ENCODE results near the gene RPS6KL1.
A peak's percentile ranks its signal among the peaks of the same experiment; 100 is the strongest.

The RPS6KL1 gene

DNA sequence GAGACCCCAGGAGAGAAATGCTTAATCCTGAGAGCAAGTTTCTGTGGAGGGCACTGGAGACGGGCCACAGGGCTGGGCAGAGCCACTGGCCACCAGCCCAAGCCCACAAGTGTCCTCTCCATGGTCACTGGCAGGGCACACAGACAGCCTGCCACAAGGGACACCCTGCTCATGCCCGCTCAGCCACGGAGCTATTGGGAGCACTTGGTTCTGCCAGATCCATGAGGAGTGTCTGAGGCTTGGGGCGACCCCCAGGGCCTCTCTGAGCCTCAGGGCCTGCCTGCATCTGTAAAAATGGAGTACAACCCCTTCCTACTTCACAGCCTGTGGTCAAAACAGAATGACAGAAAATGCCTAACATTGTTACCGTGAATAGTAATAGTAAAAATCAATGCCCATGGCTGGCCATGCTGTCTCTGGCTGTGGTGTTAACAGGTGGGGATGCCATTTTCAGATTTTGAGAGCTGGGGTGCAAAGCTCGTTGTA, 29.2 kb upstream of the RPS6KL1 start:
- FAIRE-seq = no peak

GRCh38 chr14:74951443-74952179, 28.6 kb upstream of the RPS6KL1 start:
- FAIRE-seq (no peak), DNase-seq (ENCODE audit: insufficient read length, low spot score) (no peak)

More for the DNA sequence above, 29.2 kb upstream of the RPS6KL1 start:
- no peak for DNase-seq (ENCODE audit: insufficient read length, low spot score)

DNA sequence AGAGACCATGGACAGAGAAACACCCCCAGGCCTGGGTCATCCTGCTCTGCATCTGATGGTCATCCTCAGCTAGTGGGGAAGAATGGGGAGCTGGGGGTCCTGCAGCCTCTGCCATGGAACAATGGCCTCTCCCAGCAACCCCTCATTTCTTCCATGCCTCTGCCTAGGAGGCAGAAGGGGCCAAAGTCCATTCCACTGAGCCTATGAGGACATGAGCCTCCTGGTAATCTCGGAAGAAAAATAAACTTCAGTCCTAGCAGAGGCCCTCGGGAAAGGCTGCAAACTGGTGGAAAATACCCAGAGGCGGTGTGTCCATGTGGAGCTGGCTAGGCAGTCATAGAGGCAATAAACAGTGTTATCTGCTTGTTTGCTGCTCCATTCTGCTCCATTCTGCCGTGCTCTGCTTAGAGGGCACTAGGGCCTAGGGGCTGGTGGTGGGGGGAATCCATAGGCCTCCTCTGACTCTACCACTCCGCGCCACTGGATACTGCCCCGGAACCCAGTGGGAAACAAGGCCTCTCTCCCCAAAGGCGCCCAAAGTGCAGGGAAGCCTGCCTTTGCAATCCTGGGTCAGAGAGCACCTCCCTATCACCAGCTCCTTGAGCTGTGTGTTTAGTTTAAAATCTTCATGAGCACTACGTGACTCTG, 27.9 kb upstream of the RPS6KL1 start:
- DNase-seq (ENCODE audit: insufficient read length, low spot score) (no peak), FAIRE-seq (no peak)

DNA sequence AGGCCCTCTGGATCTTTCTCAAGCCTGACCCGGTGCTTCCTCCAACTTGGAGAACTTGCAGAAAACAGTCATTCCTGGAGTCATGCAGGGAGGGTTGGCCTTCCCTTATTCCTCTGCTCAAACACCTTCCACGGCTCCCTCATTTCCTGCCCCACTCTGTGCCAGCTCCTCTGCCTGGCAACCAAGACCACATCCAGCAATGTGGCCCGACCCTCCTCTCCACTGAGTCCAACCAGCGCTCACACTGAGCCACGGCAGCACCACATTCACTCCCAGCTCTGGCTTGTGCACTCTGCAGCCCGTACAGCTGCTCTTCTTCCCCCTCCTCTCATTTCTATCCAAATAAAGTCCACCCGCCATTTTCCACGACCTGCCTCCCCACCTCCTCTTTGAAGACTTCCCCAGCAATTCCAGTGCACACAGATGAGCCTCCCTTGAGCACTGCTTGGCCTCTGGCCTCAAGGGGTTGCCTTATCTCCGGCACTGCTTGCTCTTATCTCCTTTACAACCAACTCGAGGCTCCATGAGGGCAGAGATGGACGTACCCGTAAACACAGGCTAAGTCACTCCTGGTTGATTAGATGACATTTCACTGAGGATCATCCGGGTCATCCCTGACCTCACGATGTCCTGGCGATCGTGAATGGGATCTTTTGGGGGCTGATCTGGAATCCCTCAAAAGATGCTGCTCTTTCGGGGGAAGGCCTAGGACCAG, 27.0 kb upstream of the RPS6KL1 start:
- no peak for FAIRE-seq
- no peak for DNase-seq (ENCODE audit: insufficient read length, low spot score)

DNA sequence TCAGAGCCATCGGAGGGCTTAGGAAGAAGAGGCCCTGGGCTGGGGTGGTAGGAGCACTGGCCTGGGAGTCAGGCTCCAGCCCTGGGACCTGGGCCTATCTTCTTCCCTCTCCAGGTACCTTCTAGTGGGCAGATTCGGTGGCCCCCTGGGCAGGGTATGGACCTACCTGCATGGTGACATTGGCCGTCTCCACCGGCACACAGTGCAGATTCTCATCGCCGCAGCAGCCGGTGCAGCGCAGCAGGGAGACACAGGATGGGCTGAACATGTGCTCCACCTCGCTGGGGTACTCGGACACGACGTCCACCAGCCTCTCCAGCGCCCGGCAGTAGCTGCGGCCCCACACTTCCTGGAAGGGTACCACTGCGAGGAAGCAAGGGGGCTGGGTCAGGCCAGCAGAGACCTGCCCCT, 26.1 kb upstream of the RPS6KL1 start:
- no peak for FAIRE-seq
- DNase-seq (ENCODE audit: insufficient read length, low spot score) = no peak

- DNase-seq (ENCODE audit: insufficient read length, low spot score) (no peak), FAIRE-seq (no peak)
Observed at GRCh38 chr14:74948228-74949175, 25.4 kb upstream of the RPS6KL1 start.

GRCh38 chr14:74947353-74948227, 24.5 kb upstream of the RPS6KL1 start:
- FAIRE-seq = no peak
- no peak for DNase-seq (ENCODE audit: insufficient read length, low spot score)

DNA sequence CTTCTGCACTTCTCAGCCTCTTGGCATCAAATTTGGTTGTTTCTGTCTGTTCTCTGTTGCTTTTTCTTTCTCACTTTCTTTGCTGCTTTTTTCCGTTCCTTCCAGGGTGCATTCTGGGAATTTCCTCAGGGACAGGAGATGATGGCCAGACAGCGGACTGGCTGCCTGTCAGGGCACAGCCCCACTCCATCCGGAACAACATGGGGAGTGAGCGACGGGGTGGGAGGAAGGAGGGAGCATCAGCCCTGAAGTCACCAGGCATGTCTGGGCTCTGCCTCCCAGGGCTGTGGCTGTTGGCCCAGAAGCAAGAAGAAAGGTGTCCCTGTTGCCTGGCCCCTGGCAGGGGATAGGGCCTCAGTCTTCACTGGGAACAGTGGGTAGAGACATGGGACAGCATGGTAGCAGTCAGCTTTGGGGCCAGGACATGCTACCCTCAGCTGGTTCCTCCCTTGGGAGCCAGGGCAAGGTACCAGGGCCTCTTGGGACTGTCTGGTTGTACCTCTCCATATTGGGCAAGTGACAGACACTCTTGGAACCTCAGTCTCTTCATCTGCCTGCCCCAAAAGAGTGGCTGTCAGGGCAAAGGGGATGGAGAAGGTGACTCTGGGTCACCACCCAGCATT, 23.7 kb upstream of the RPS6KL1 start:
- DNase-seq (ENCODE audit: insufficient read length, low spot score) = no peak
- no peak for FAIRE-seq

GRCh38 chr14:74945852-74946658, 23.0 kb upstream of the RPS6KL1 start:
- DNase-seq (ENCODE audit: insufficient read length, low spot score) (peak; percentile 91), FAIRE-seq (peak; percentile 91)

DNA sequence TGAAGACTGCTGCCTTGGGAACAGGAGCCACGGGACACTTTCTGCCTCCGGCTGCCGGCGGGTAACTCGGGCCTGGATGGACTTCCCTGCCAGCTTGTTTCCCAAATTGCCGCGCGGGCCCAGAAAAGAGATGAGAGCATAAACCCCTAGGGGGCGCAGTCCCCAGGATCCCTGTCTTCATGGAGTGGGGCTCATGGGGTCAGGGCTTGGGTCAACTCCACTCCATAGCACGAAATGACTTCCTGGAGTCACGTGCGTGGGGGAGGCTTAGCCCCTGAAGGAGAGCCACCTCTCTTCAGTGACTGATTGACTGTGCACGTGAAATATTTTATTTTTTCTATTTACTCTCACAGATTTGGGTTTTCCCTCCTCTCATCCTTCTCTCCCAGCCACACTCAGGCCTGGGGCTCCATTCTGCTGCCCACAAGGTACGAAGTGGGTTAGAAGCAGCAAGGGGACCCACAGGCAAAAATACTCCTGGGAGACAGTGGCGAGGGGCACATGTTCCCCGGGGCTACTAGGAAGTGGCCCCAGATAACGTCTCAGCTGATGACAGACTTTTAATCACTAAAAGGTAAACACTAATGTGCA, 22.3 kb upstream of the RPS6KL1 start:
- no peak for FAIRE-seq
- no peak for DNase-seq (ENCODE audit: insufficient read length, low spot score)

DNA sequence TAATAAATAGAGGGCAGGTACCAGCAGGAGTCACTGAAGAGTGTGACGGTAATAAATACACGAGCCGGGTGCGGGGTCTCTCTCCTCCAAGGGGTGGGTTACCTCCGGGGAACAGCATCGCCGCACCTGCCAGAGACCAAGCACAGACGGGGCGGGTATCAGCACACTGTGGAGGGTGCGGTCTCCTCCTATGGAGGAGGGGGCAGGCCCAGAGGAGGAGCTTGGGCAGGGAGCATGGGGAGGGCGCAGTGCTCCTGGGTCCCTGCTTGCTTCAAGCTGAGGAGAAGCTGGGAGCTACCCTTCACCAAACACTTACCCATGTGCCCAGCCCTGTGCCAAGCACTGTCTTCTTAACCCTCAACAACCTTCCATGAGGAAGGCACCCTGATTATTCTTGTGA, 19.5 kb upstream of the RPS6KL1 start:
- no peak for FAIRE-seq
- DNase-seq (ENCODE audit: insufficient read length, low spot score) = no peak

GRCh38 chr14:74942181-74942580, 19.1 kb upstream of the RPS6KL1 start:
- no peak for DNase-seq (ENCODE audit: insufficient read length, low spot score)
- FAIRE-seq = no peak

GRCh38 chr14:74941676-74942097, 18.6 kb upstream of the RPS6KL1 start:
- FAIRE-seq (peak; percentile 94), DNase-seq (ENCODE audit: insufficient read length, low spot score) (peak; percentile 60)

GRCh38 chr14:74940956-74941565, 18.0 kb upstream of the RPS6KL1 start:
- no peak for DNase-seq (ENCODE audit: insufficient read length, low spot score)
- no peak for FAIRE-seq

DNA sequence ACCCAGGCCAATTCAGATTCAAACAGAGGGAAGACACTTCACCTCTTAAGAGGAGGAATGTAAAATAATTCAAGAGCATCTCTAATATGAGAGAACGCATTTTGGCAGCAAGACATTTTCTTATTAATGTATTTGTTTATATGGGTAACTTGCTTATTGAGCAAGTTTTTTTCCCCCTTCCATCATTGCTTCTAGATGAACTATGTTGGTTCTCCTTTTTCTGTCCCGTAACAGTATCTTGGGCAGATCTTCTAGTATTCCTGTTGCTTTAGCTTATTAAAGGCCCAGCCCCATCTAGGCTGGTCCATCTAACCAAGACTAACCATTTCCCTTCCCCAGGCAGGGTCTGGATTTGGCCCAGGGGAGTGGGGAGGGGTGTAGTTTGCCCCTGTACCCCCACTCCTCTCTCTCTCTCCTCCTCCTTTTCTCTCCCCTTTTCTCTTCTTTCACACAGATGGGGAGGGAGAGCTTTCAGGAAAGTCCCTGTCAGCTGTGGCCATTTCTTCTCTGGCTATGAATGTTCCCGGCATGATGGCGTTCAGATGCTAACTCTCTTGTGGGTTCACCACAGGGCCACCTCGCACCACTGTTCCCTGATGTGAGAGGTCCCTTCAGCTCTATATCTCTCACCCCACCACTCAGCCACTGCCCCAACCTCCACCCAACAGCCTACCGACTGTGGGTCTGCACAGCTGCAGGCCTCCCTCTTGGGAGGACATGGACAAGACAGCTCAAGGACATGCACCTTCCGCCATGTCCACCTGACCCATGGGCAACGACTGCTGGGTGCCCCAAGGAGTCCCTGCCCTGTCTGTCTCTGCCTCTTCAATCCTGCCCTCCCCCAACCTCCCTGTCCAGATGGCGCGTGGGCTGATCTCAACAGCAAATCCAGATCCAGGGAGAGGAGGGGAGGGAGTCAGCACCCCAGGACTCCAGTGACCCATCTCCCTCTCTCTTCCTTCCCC, 15.8 kb upstream of the RPS6KL1 start:
- DNase-seq (ENCODE audit: insufficient read length, low spot score) (no peak), FAIRE-seq (no peak)

DNA sequence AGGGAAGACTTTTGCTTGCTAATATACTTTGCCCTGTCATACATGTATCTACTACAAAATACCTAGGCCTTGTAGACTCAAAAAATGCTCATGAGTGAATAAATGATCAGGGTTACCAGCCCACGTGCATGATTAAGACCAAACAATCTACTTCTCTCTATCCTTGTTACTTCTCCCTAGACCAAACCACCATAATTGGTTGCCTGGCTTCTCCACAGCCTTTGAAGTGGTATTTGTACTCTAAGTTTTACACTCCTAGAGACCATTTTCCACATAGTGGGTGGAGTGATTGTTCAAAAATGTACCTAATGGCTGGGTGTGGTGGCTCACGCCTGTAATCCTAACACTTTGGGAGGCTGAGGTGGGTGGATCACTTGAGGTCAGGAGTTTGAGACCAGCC, 14.1 kb upstream of the RPS6KL1 start:
- no peak for DNase-seq (ENCODE audit: insufficient read length, low spot score)
- no peak for FAIRE-seq

All from GM19239 (cell line).